Uterus (tissue), 4 donors: ENCODE results near the gene UNC79. TPM values are rescaled to one million over a fixed set of nuclear protein-coding genes. Genes with fewer than 3 reads are reported as not detected.

Experiments
- DNase-seq, 2 donors: peaks; one replicate each; pipeline ENCODE4 v3.0.0-alpha.2; 2019 to 2020
- H3K27ac ChIP-seq, 2 donors: fragments of 200-600 bp; sonication (generic); 1 replicate in 1 of 2; 2 replicates in 1 of 2; pipeline ENCODE4 v1.5.1; 2016 to 2018
- H3K27me3 ChIP-seq, 2 donors: fragments of 200-600 bp; sonication (generic); one replicate each; pipeline ENCODE4 v1.5.1; 2018 to 2019; ENCODE audit warnings: control low read depth in 1 of 2
- H3K36me3 ChIP-seq, 2 donors: fragments of 200-600 bp; sonication (generic); one replicate each; pipeline ENCODE4 v1.5.1; 2019; ENCODE audit warnings: control low read depth in 1 of 2
- H3K4me1 ChIP-seq, 2 donors: fragments of 200-600 bp; sonication (generic); one replicate each; pipeline ENCODE4 v1.5.1; 2018 to 2019; ENCODE audit warnings: control low read depth in 1 of 2
- H3K4me3 ChIP-seq, 2 donors: fragments of 200-600 bp; sonication (generic); 1 replicate in 1 of 2; 2 replicates in 1 of 2; pipeline ENCODE4 v1.5.1; 2018 to 2019; ENCODE audit warnings: mild to moderate bottlenecking in 1 of 2
- H3K9me3 ChIP-seq, 2 donors: fragments of 200-600 bp; sonication (generic); one replicate each; pipeline ENCODE4 v1.5.1; 2019; ENCODE audit warnings: control low read depth in 1 of 2
- CTCF ChIP-seq, 4 experiments: fragments of 200-600 bp in 2 of 4; fragments of 450-650 bp in 2 of 4; sonication (generic) in 2 of 4; IDR thresholded peaks; one replicate each; pipeline ENCODE4 v1.5.1; 2016 to 2019; ENCODE audit warnings: antibody characterized with exemption in 4 of 4, mild to moderate bottlenecking in 2 of 4, moderate library complexity in 1 of 4
- POLR2A ChIP-seq, 2 donors: fragments of 450-650 bp; IDR thresholded peaks; one replicate each; pipeline ENCODE4 v1.6.1; 2016; ENCODE audit warnings: antibody characterized with exemption in 2 of 2, mild to moderate bottlenecking in 1 of 2, moderate library complexity in 1 of 2
- intact Hi-C: fragments of 100-400 bp; cut with DNase I; formaldehyde crosslinking; loops from one replicate; pipeline ENCODE4 v1.15.1; 2023; ENCODE audit warnings: low total_unique reads
- total RNA-seq, 4 donors: library from RNA; depleted of rRNA in 3 of 4; stranded (reverse); fragments of >200 nt in 3 of 4; gene quantifications; one replicate each; pipeline versions ENCODE4 v1.1.0 to v1.2.4, GENCODE V29; 2014 to 2023
- donor health status: DM: yes; HTN: yes; CAD: no.

Gene UNC79
- total RNA-seq, 4 donors from 2014 or later = 0.24 to 0.35 TPM; not detected in 2

- H3K27me3 ChIP-seq = no peaks in the 10 kb centered on the region
- intact Hi-C loops = no loop called here
- H3K27ac ChIP-seq = no peak overlapping the region
- H3K9me3 ChIP-seq = no peaks in the 10 kb centered on the region
- no peaks in the 10 kb centered on the region for H3K36me3 ChIP-seq
- H3K4me3 ChIP-seq = no peak overlapping the region
- H3K4me1 ChIP-seq = no peaks in the 10 kb centered on the region
- TF ChIP-seq CTCF (IDR thresholded peaks at IDR 0.05) (no peak), POLR2A (IDR thresholded peaks at IDR 0.05) (no peak)
- no peak for DNase-seq
These were observed 156.6 kb downstream of the UNC79 start for GRCh38 chr14:93587330-93587729.

- H3K27me3 ChIP-seq = no peaks in the 10 kb centered on the region
- no peak overlapping the region for H3K27ac ChIP-seq
- H3K4me1 ChIP-seq = no peaks in the 10 kb centered on the region
- TF ChIP-seq CTCF (IDR thresholded peaks at IDR 0.05) (no peak), POLR2A (IDR thresholded peaks at IDR 0.05) (no peak)
- no peaks in the 10 kb centered on the region for H3K36me3 ChIP-seq
- H3K4me3 ChIP-seq = no peak overlapping the region
- no peak for DNase-seq
- H3K9me3 ChIP-seq = no peaks in the 10 kb centered on the region
- intact Hi-C loops = no loop called here
These were observed 160.8 kb downstream of the UNC79 start for GRCh38 chr14:93591506-93591905.

- H3K4me3 ChIP-seq = no peak overlapping the region
- TF ChIP-seq CTCF (IDR thresholded peaks at IDR 0.05) (no peak), POLR2A (IDR thresholded peaks at IDR 0.05) (no peak)
- no peak overlapping the region for H3K27ac ChIP-seq
- H3K36me3 ChIP-seq = no peaks in the 10 kb centered on the region
- no peak for DNase-seq
- H3K4me1 ChIP-seq = no peaks in the 10 kb centered on the region
- no peaks in the 10 kb centered on the region for H3K9me3 ChIP-seq
- no peaks in the 10 kb centered on the region for H3K27me3 ChIP-seq
- intact Hi-C loops = no loop called here
These were observed 162.0 kb downstream of the UNC79 start for GRCh38 chr14:93592786-93593185.

GRCh38 chr14:93606091-93606490, 175.4 kb downstream of the UNC79 start:
- H3K36me3 ChIP-seq = no peaks in the 10 kb centered on the region
- H3K9me3 ChIP-seq = no peaks in the 10 kb centered on the region
- no peak overlapping the region for H3K27ac ChIP-seq
- no peak overlapping the region for H3K4me3 ChIP-seq
- intact Hi-C loops = no loop called here
- H3K4me1 ChIP-seq = no peaks in the 10 kb centered on the region
- TF ChIP-seq POLR2A (IDR thresholded peaks at IDR 0.05) (no peak), CTCF (IDR thresholded peaks at IDR 0.05) (no peak)
- DNase-seq = no peak
- H3K27me3 ChIP-seq = no peaks in the 10 kb centered on the region

- DNase-seq = no peak
- Histone ChIP-seq H3K4me3 (no peak overlapping the region), H3K4me1 (no peaks in the 10 kb centered on the region), H3K36me3 (no peaks in the 10 kb centered on the region), H3K9me3 (no peaks in the 10 kb centered on the region), H3K27ac (no peak overlapping the region), H3K27me3 (no peaks in the 10 kb centered on the region)
- intact Hi-C loops = no loop called here
- TF ChIP-seq CTCF (IDR thresholded peaks at IDR 0.05) = peak; percentile 25 to 32 (median 30)
- no peak for TF ChIP-seq POLR2A (IDR thresholded peaks at IDR 0.05)
These were observed 188.5 kb downstream of the UNC79 start for GRCh38 chr14:93619176-93619793.
